ENCODE measurements around the gene RRAGB. TPM values are rescaled to one million over a fixed set of nuclear protein-coding genes. Genes with fewer than 3 reads are reported as not detected.
"Not testable (repeated sequence)": the region's sequence is repeated elsewhere in the genome, so short reads cannot be mapped to it uniquely, and the experiment has no call there.

RRAGB gene
- total and polyA plus RNA-seq, 2 experiments from 2014 or later = 6.0 to 7.9 TPM

DNA sequence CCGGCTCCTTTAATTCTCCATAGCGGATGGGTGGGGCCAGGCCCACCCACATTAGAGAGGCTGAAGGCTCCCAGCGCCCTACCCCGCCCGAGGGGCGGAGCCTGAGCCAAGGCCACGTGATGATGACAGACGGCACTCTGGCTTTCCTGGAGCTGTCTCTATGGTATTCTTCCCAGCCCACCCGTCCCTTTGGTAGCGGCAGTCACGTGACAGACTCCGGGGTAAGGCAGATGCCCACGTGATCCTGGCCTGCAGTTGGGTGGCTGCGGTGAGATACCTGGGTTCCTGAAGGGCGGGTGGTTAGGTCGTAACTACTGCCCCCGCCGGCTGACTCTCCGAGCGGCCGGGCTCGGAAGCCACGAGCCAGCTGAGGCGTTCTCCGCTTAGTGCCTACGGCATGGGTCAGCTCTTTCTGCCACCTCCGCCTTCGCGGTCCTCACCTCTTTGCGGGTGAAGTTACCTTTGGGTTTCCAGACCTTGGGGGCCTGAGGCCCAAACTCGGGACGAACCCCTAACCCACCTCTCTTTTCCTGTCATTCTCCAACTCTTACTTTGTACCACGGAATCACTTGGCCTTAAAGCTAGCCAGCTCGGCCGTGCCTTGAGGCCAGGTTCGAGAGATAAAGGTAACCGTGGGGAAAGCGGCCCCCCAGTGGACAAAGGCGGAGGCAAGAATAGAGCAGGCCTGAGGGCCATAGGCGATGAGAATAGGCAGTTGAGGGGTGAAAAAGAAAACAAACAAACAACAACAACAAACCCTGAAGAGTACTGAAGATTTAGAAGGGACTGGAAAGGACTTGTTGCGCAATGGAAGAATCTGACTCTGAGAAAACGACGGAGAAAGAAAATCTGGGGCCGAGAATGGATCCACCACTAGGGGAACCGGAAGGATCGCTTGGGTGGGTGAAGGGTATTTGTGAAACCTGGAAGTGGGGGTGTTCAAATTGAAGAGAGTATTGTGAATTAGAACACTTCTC is at the start of gene RRAGB (continued):
- TF ChIP-seq, protein P1, sequence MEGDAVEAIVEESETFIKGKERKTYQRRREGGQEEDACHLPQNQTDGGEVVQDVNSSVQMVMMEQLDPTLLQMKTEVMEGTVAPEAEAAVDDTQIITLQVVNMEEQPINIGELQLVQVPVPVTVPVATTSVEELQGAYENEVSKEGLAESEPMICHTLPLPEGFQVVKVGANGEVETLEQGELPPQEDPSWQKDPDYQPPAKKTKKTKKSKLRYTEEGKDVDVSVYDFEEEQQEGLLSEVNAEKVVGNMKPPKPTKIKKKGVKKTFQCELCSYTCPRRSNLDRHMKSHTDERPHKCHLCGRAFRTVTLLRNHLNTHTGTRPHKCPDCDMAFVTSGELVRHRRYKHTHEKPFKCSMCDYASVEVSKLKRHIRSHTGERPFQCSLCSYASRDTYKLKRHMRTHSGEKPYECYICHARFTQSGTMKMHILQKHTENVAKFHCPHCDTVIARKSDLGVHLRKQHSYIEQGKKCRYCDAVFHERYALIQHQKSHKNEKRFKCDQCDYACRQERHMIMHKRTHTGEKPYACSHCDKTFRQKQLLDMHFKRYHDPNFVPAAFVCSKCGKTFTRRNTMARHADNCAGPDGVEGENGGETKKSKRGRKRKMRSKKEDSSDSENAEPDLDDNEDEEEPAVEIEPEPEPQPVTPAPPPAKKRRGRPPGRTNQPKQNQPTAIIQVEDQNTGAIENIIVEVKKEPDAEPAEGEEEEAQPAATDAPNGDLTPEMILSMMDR (conservative IDR thresholded peaks at IDR 0.05; ENCODE audit: low read depth in 2 of 2) = peak; percentile 43 to 65
- 0 out of 2 replicates have a peak, but pooled peaks have one; percentile 21 for TF ChIP-seq CREB1 (CRISPR knock-in tag; IDR thresholded peaks at IDR 0.05; ENCODE audit: low read depth)
- no peak for TF ChIP-seq STAT1 (IDR thresholded peaks at IDR 0.05; ENCODE audit: unreplicated experiment)

DNA sequence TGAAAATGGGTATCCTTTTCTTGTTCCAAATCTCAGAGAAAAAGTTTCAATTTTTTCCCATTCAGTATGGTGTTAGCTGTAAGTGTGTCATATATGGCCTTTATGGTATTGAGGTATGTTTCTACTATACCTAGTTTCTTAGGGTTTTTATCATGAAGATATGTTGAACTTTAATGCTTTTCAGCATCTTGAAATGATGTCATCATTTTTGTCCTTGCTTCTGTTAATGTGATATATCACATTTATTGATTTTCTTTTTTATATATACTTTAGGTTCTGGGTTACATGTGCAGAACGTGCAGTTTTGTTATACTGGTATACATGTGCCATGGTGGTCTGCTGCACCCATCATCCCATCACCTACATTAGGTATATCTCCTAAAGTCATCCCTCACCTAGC is 49.5 kb upstream of the RRAGB start:
- Histone ChIP-seq H3K27me3 (ENCODE audit: insufficient read depth) (no peaks in the 10 kb centered on the region), H2AFZ (no peak overlapping the region), H4K20me1 (replicated peaks; ENCODE audit: insufficient read depth) (no peaks in the 10 kb centered on the region), H3K36me3 (ENCODE audit: insufficient read depth) (no peaks in the 10 kb centered on the region), H3K79me2 (replicated peaks; ENCODE audit: insufficient read depth) (no peaks in the 10 kb centered on the region), H3K9me2 (ENCODE audit: insufficient read depth) (no peaks in the 10 kb centered on the region), H3F3A (replicated peaks; ENCODE audit: low read depth) (no peaks in the 10 kb centered on the region), H3K4me1 (ENCODE audit: insufficient read depth) (no peaks in the 10 kb centered on the region), H3K27ac (ENCODE audit: low read depth) (no peak overlapping the region), H3K4me2 (no peak overlapping the region), H3K4me3 (no peak overlapping the region)
- Mint-ChIP-seq H3K27me3 (ENCODE audit: insufficient read depth, low read depth, poor library complexity) (peaks cover 3% of the 10 kb centered on the region), H3K9me3 (peaks cover 77% of the 10 kb centered on the region), H3K4me1 (no peaks in the 10 kb centered on the region), H3K36me3 (ENCODE audit: low read depth) (no peaks in the 10 kb centered on the region), H3K27ac (no peak overlapping the region), H3K4me3 (no peak overlapping the region)
- ATAC-seq (no peak), DNase-seq (ENCODE audit: low spot score) (no peak)
- no peak for TF ChIP-seq EZH2phosphoT487 (IDR thresholded peaks at IDR 0.05; ENCODE audit: unreplicated experiment)
- TF ChIP-seq ZNF331 (CRISPR knock-in tag; IDR thresholded peaks at IDR 0.05; ENCODE audit: low read depth) = no peak
- TF ChIP-seq JUNB (IDR thresholded peaks at IDR 0.05; ENCODE audit: unreplicated experiment) = no peak
- TF ChIP-seq, protein P2, sequence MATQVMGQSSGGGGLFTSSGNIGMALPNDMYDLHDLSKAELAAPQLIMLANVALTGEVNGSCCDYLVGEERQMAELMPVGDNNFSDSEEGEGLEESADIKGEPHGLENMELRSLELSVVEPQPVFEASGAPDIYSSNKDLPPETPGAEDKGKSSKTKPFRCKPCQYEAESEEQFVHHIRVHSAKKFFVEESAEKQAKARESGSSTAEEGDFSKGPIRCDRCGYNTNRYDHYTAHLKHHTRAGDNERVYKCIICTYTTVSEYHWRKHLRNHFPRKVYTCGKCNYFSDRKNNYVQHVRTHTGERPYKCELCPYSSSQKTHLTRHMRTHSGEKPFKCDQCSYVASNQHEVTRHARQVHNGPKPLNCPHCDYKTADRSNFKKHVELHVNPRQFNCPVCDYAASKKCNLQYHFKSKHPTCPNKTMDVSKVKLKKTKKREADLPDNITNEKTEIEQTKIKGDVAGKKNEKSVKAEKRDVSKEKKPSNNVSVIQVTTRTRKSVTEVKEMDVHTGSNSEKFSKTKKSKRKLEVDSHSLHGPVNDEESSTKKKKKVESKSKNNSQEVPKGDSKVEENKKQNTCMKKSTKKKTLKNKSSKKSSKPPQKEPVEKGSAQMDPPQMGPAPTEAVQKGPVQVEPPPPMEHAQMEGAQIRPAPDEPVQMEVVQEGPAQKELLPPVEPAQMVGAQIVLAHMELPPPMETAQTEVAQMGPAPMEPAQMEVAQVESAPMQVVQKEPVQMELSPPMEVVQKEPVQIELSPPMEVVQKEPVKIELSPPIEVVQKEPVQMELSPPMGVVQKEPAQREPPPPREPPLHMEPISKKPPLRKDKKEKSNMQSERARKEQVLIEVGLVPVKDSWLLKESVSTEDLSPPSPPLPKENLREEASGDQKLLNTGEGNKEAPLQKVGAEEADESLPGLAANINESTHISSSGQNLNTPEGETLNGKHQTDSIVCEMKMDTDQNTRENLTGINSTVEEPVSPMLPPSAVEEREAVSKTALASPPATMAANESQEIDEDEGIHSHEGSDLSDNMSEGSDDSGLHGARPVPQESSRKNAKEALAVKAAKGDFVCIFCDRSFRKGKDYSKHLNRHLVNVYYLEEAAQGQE (IDR thresholded peaks at IDR 0.05; ENCODE audit: unreplicated experiment) = no peak
- TF ChIP-seq, protein P1 (conservative IDR thresholded peaks at IDR 0.05; ENCODE audit: low read depth in 2 of 2) = no peak

DNA sequence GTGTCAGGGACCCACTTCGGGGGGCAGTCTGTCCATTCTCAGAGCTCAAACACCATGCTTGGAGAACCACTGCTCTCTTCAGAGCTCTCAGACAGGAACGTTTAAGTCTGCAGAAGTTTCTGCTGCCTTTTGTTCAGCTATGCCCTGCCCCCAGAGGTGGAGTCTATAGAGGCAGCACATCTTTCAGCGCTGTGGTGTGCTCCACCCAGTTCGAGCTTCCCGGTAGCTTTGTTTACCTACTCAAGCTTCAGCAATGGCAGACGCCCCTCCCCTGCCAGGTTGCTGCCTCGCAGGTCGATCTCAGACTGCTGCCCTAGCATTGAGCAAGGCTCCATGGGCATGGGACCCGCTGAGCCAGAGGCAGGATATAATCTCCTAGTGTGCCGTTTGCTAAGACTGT is 29.0 kb upstream of the RRAGB start:
- not testable (repeated sequence) for H3K27ac ChIP-seq (ENCODE audit: low read depth); H3K4me1 Mint-ChIP-seq; H3K4me1 ChIP-seq (ENCODE audit: insufficient read depth); DNase-seq (ENCODE audit: low spot score); H3K4me2 ChIP-seq; ATAC-seq; H2AFZ ChIP-seq; H3K27me3 ChIP-seq (ENCODE audit: insufficient read depth); H3K9me2 ChIP-seq (ENCODE audit: insufficient read depth); H3K36me3 ChIP-seq (ENCODE audit: insufficient read depth); H3K27me3 Mint-ChIP-seq (ENCODE audit: insufficient read depth, low read depth, poor library complexity); H3K79me2 ChIP-seq (replicated peaks; ENCODE audit: insufficient read depth); H3K27ac Mint-ChIP-seq; H3K4me3 Mint-ChIP-seq; H3K4me3 ChIP-seq; H4K20me1 ChIP-seq (replicated peaks; ENCODE audit: insufficient read depth); H3F3A ChIP-seq (replicated peaks; ENCODE audit: low read depth)
- peaks cover 12% of the 10 kb centered on the region; the same call in 2 of the 3 replicates for H3K36me3 Mint-ChIP-seq (ENCODE audit: low read depth)
- peaks cover 75% of the 10 kb centered on the region for H3K9me3 Mint-ChIP-seq
